Common myeloid progenitor, CD34-positive (primary cell): ENCODE measurements around the gene RBMS1.

Experiments
- CTCF ChIA-PET: fragments of 350-600 bp; sonication (Branson Sonifier 250); formaldehyde crosslinking; loops from one replicate; lab custom pipeline; 2021; ENCODE audit warnings: antibody characterized with exemption; lab: Charles Lee
- POLR2A ChIA-PET: fragments of 350-600 bp; sonication (Branson Sonifier 250); formaldehyde crosslinking; loops from one replicate; lab custom pipeline; 2021; ENCODE audit warnings: antibody characterized with exemption; lab: Charles Lee
- DNase-seq, 3 donors: peaks; one replicate each; pipeline versions ENCODE4 v3.0.0 to v3.0.0-alpha.2; 2013
- H3K27ac ChIP-seq, 2 experiments: 1 replicate in 1 of 2; 2 replicates in 1 of 2; pipeline ENCODE4 v1.7.0; 2013; ENCODE audit warnings: inconsistent platforms in 2 of 2, low read length in 2 of 2, mild to moderate bottlenecking in 2 of 2, low read depth in 1 of 2, moderate library complexity in 1 of 2; ENCODE audit not compliant: severe bottlenecking in 2 of 2, insufficient read depth in 1 of 2, poor library complexity in 1 of 2
- H3K27me3 ChIP-seq, 5 experiments: replicated peaks in 2 of 5; 1 replicate in 3 of 5; 2 replicates in 2 of 5; pipeline versions ENCODE4 v1.6.1 to v1.7.0; 2013; ENCODE audit warnings: low read length in 4 of 5, mild to moderate bottlenecking in 2 of 5, moderate library complexity in 2 of 5, inconsistent platforms in 1 of 5; ENCODE audit not compliant: insufficient read depth in 5 of 5, control insufficient read depth in 4 of 5
- H3K36me3 ChIP-seq, 4 experiments: 1 replicate in 2 of 4; 2 replicates in 2 of 4; pipeline versions ENCODE4 v1.6.1 to v1.7.0; 2013; ENCODE audit warnings: low read length in 3 of 4, control low read depth in 1 of 4, mild to moderate bottlenecking in 1 of 4; ENCODE audit not compliant: control insufficient read depth in 4 of 4, insufficient read depth in 4 of 4
- H3K4me1 ChIP-seq, 4 experiments: 1 replicate in 3 of 4; 2 replicates in 1 of 4; pipeline versions ENCODE4 v1.6.1 to v1.7.1; 2013; ENCODE audit warnings: low read length in 3 of 4, mild to moderate bottlenecking in 3 of 4, control low read depth in 1 of 4, inconsistent platforms in 1 of 4, moderate library complexity in 1 of 4; ENCODE audit not compliant: control insufficient read depth in 4 of 4, insufficient read depth in 4 of 4; ENCODE audit errors: control extremely low read depth in 1 of 4
- H3K4me3 ChIP-seq, 7 experiments: 1 replicate in 4 of 7; 2 replicates in 3 of 7; pipeline versions ENCODE4 v1.5.1 to v1.7.0; 2013; ENCODE audit warnings: mild to moderate bottlenecking in 7 of 7, low read length in 6 of 7, moderate library complexity in 6 of 7, inconsistent platforms in 2 of 7, low read depth in 2 of 7, control low read depth in 1 of 7; ENCODE audit not compliant: insufficient read depth in 4 of 7, control insufficient read depth in 1 of 7; ENCODE audit errors: extremely low read depth in 1 of 7
- H3K9me3 ChIP-seq, 5 experiments: 1 replicate in 4 of 5; 2 replicates in 1 of 5; pipeline versions ENCODE4 v1.6.1 to v1.7.1; 2013; ENCODE audit warnings: low read length in 4 of 5, mild to moderate bottlenecking in 2 of 5, inconsistent platforms in 1 of 5, low read depth in 1 of 5, moderate library complexity in 1 of 5; ENCODE audit not compliant: control insufficient read depth in 4 of 5, insufficient read depth in 2 of 5; ENCODE audit errors: control extremely low read depth in 1 of 5
- WGBS: methylation state at CpG from one replicate; pipeline ENCODE4 v1.1.5; 2013; ENCODE audit not compliant: insufficient coverage; 5-methylcytosine and 5-hydroxymethylcytosine counted together

The RBMS1 gene

DNA sequence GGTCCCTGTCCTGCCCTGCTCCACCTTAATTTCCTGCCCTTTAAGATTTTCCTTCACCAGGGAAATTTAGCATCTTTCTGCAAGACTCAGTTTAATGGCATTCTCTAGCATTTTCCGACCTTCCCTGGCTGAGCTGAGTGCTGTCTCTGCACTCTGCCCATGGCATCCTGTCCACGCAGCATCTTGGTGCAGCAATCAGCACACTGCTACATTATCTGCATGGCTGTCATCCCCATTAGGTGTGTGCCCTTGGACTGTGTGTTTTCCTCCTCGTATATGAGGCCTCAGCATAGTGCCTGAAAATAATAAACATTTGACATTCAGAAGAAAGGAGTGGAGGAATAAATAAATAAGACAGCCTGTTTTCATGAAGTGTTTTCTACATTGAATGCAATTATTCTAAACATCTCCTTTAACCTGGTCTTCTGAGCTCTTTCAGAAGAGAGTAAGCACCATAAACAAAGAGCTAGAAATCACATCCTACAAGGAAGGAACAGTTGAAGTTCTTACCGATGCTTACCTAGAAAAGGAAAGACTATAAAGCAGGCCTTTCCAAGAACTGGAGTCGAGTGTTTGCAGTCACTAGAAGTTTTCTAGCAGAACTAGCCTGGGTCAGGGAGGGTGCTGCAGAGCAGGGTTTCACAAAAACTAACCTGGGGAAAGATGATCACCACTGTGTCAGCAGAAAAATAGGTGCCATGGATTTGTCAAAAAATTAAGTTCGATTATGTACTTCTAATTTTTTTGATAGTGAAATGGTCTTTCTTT, 162.2 kb downstream of the RBMS1 start:
- DNase-seq, result no peak
- Histone ChIP-seq H3K27me3 (no peaks in the 10 kb centered on the region), H3K36me3 (no peaks in the 10 kb centered on the region), H3K27ac (no peak overlapping the region), H3K9me3 (no peaks in the 10 kb centered on the region), H3K4me1 (peaks cover 0 to 14% (median 8%) of the 10 kb centered on the region in 4 experiments), H3K4me3 (no peak overlapping the region)
- CTCF ChIA-PET, result no interaction called here
- WGBS, result 66% methylated on average over 6 of the region's 6 CpGs
- POLR2A ChIA-PET, result no interaction called here

DNA sequence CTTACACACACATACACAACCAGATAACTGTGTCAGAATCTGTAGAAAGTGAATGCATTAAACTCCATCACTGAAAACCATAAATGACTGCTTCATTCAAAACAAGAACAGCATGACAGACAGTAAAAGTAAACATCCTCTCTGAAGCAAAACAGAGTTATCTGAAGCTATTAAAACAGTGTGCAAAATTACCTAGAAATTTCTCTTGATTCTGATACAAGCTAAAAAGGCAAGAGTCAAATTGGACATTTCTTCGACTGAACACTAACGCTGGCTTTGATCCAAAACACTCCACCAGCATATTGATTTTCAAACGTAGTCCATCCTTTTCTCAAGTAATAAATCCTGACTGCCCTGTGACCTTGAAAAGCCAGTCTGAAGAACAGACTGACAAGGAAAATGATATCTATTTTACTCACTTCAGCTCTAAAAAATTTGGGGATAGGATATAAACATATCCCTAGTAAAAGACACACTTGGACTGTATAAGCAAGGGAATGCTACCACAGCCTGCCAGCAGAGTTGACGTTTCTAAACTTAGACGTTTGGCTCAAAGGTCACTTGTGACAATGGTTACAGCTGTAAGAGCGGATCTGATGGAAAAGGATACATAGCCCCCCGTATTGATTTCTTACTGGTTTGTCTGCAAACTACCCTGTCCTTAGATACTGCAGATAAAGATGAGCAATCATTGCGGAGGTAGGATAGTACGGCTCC, 164.6 kb downstream of the RBMS1 start:
- no peak for DNase-seq
- H3K4me1 ChIP-seq, result peaks cover 0 to 11% (median 7%) of the 10 kb centered on the region in 4 experiments
- ChIA-PET POLR2A (interaction anchor here (0.6 kb wide), 1 partner anchor 856 kb away, joined by 3 read pairs; no protein-coding TSS in a partner anchor), CTCF (no interaction called here)
- 100% methylated on average over 4 of the region's 9 CpGs for WGBS
- H3K36me3 ChIP-seq, result no peaks in the 10 kb centered on the region
- no peak overlapping the region for H3K4me3 ChIP-seq
- H3K27me3 ChIP-seq, result no peaks in the 10 kb centered on the region
- no peak overlapping the region for H3K27ac ChIP-seq
- H3K9me3 ChIP-seq, result no peaks in the 10 kb centered on the region

DNA sequence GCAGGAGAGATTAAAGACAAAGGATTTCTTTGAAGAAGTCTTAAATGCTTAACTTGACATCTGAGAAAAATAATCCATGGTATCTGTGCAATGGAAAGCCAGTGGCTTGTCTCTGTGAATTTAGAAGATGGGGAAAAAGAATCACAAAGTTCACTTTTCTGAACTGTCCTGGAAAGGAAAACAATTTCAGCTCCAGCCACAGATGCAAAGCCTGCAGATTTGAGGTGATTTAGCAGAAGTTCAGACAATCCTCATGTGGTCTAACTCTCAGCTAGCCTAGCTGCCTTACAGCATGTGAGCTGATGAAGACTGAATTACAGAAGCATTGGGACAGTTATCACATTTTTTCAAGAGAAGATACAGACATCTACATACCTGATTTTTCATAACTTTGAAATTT, 166.8 kb downstream of the RBMS1 start:
- Histone ChIP-seq H3K27ac (no peak overlapping the region), H3K4me3 (no peak overlapping the region), H3K27me3 (no peaks in the 10 kb centered on the region), H3K36me3 (no peaks in the 10 kb centered on the region), H3K9me3 (no peaks in the 10 kb centered on the region), H3K4me1 (peaks cover 0 to 7% (median under 1%) of the 10 kb centered on the region in 4 experiments)
- peak in 1 of 3 donors; percentile 17 for DNase-seq
- ChIA-PET CTCF (no interaction called here), POLR2A (no interaction called here)

DNA sequence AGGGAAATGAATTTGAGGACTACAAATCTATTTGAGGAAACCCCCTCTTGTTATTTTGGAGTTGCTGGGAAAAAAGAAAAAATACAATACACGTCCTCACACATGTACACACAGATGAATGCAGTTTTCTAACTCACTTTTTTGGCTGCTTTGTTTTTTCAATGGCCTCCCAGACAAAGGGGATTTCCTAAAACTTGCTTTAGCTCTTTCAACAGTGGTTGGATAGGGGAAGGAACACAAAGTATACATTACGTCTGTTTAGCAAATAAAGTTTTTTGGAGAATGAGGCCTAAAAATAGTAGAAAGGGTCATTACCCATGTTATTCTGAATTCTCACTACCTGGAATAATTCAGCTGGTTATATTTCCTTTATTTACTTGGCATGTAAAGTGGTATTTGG, 168.2 kb downstream of the RBMS1 start:
- ChIA-PET CTCF (interaction anchor here (1.2 to 4.9 kb wide), 10 partner anchors 9 to 668 kb away, joined by 4 to 52 read pairs (median 10); no protein-coding TSS in a partner anchor), POLR2A (no interaction called here)
- WGBS, result no CpG with 5 or more reads among the region's 2 CpGs
- H3K27ac ChIP-seq, result no peak overlapping the region
- no peak overlapping the region for H3K4me3 ChIP-seq
- H3K9me3 ChIP-seq, result no peaks in the 10 kb centered on the region
- peaks cover 0 to 4% (median 0%) of the 10 kb centered on the region in 4 experiments for H3K4me1 ChIP-seq
- peak in 1 of 3 donors; percentile 3 for DNase-seq
- no peaks in the 10 kb centered on the region for H3K27me3 ChIP-seq
- H3K36me3 ChIP-seq, result no peaks in the 10 kb centered on the region

DNA sequence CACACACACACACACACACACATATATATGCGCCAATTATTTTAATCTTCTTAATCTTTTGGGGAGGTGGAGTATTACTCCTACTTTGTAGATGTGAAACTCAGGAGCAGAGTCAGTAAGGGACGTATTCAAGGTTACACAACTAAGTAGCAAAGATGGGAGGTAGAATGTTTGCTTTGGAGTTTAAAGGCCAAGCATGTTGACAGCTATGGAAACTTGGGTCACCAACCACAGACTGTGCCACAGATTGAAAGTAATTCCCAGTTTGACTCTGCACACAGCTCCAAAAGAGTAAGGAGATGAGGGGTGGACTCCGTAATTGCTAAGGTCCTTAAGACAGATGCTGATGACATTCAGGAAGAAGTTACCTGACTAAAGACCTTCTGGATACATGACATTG, 168.7 kb downstream of the RBMS1 start:
- WGBS, result 100% methylated on average over 2 of the region's 3 CpGs
- ChIA-PET CTCF (interaction anchor here (0.6 to 4.9 kb wide), 19 partner anchors 9 to 671 kb away, joined by 3 to 52 read pairs (median 6); no protein-coding TSS in a partner anchor), POLR2A (no interaction called here)
- no peaks in the 10 kb centered on the region for H3K27me3 ChIP-seq
- no peak overlapping the region for H3K27ac ChIP-seq
- H3K9me3 ChIP-seq, result no peaks in the 10 kb centered on the region
- H3K4me1 ChIP-seq, result peaks cover 0 to 4% (median 0%) of the 10 kb centered on the region in 4 experiments
- H3K4me3 ChIP-seq, result no peak overlapping the region
- no peak for DNase-seq
- no peaks in the 10 kb centered on the region for H3K36me3 ChIP-seq

DNA sequence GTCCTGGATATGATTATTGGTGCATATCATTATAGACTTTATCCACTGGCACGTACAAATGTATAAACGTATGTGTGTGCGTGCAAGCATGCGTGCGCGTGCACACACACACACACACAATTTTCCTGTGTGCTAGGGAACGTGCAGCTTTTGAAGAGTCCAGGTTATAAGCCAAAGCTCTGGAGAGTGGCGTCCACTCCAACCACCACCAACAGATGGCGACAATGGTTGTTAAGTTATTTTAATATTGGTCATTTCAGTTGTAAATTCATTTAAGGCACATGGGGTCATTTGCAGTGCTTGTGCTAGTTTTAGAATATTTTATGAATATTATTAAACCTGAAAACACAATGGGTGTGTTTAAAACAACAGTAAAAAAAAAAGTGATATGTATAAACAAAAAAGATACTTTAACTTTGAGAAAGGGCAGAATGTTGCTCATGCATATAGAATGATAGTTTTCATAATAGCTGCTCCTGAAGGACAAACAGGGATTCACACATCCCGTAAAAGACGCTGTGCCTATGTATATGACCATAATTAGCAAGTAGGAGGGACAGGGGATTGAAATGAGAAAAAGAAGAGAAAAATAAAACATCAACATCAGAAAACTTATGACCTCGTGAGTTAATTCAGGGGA, 169.3 kb downstream of the RBMS1 start:
- Histone ChIP-seq H3K4me1 (peaks cover 0 to 4% (median 0%) of the 10 kb centered on the region in 4 experiments), H3K36me3 (no peaks in the 10 kb centered on the region), H3K27me3 (no peaks in the 10 kb centered on the region), H3K9me3 (no peaks in the 10 kb centered on the region), H3K27ac (no peak overlapping the region), H3K4me3 (no peak overlapping the region)
- 75% methylated on average over 4 of the region's 12 CpGs for WGBS
- ChIA-PET CTCF (interaction anchor here (0.6 to 4.9 kb wide), 34 partner anchors 10 to 949 kb away, joined by 3 to 52 read pairs (median 5); no protein-coding TSS in a partner anchor), POLR2A (interaction anchor here (0.5 to 0.7 kb wide), 2 partner anchors 11 to 137 kb away, joined by 3 to 4 read pairs; no protein-coding TSS in a partner anchor)
- DNase-seq, result peak; percentile 36 to 62 (median 54)
